ENCODE data around the gene SH3GLB2. TPM values are rescaled to one million over a fixed set of nuclear protein-coding genes. Genes with fewer than 3 reads are reported as not detected.

The SH3GLB2 gene
- total and polyA plus RNA-seq, 2 experiments from 2014 or later: 27.7 to 57.3 TPM

- Histone ChIP-seq H2AFZ (no peak overlapping the region), H3K9ac (no peak overlapping the region), H3K4me1 (ENCODE audit: insufficient read depth) (peaks cover 4% of the 10 kb centered on the region; the same call in 1 of the 2 replicates), H3K79me2 (ENCODE audit: insufficient read depth) (no peaks in the 10 kb centered on the region), H3K27ac (no peak overlapping the region), H3K4me3 (no peak overlapping the region), H3K27me3 (replicated peaks; ENCODE audit: insufficient read depth) (no peaks in the 10 kb centered on the region), H3K36me3 (ENCODE audit: low read depth) (peaks cover 6% of the 10 kb centered on the region; the same call in 1 of the 2 replicates), H3F3A (ENCODE audit: insufficient read depth) (no peaks in the 10 kb centered on the region), H3K9me2 (ENCODE audit: insufficient read depth) (no peaks in the 10 kb centered on the region), H3K4me2 (ENCODE audit: unreplicated experiment) (no peak overlapping the region), H3K9me3 (ENCODE audit: low read depth) (no peaks in the 10 kb centered on the region), H4K20me1 (ENCODE audit: insufficient read depth) (no peaks in the 10 kb centered on the region)
- in situ Hi-C loops (cut with MboI): no loop called here
- 99% methylated on average over 8 of the region's 8 CpGs for WGBS, 2 experiments (ENCODE audit: low coverage in 1 of 2, low lambda C conversion rate in 2 of 2, missing lambda C conversion rate in 2 of 2)
- TF ChIP-seq EZH2phosphoT487 (IDR thresholded peaks at IDR 0.05; ENCODE audit: insufficient read depth, low read depth) (no peak), EZH2 (IDR thresholded peaks at IDR 0.05; ENCODE audit: insufficient read depth, poor library complexity, severe bottlenecking) (no peak)
- DNase-seq: no peak
Measured at GRCh38 chr9:129064499-129064908, 36.4 kb upstream of the SH3GLB2 start.

GRCh38 chr9:129063061-129063460 is 34.9 kb upstream of the SH3GLB2 start:
- no peak overlapping the region for H3K4me3 ChIP-seq
- H3F3A ChIP-seq (ENCODE audit: insufficient read depth): no peaks in the 10 kb centered on the region
- H3K27me3 ChIP-seq (replicated peaks; ENCODE audit: insufficient read depth): no peaks in the 10 kb centered on the region
- peaks cover 6% of the 10 kb centered on the region; the same call in 1 of the 2 replicates for H3K36me3 ChIP-seq (ENCODE audit: low read depth)
- no peaks in the 10 kb centered on the region for H3K79me2 ChIP-seq (ENCODE audit: insufficient read depth)
- H3K9ac ChIP-seq: no peak overlapping the region
- no peaks in the 10 kb centered on the region for H3K9me2 ChIP-seq (ENCODE audit: insufficient read depth)
- H3K9me3 ChIP-seq (ENCODE audit: low read depth): no peaks in the 10 kb centered on the region
- H3K4me2 ChIP-seq (ENCODE audit: unreplicated experiment): no peak overlapping the region
- H4K20me1 ChIP-seq (ENCODE audit: insufficient read depth): no peaks in the 10 kb centered on the region
- peaks cover 10% of the 10 kb centered on the region for H3K4me1 ChIP-seq (ENCODE audit: insufficient read depth)
- H2AFZ ChIP-seq: no peak overlapping the region
- TF ChIP-seq EZH2phosphoT487 (IDR thresholded peaks at IDR 0.05; ENCODE audit: insufficient read depth, low read depth): no peak
- TF ChIP-seq EZH2 (IDR thresholded peaks at IDR 0.05; ENCODE audit: insufficient read depth, poor library complexity, severe bottlenecking): no peak
- in situ Hi-C loops (cut with MboI): no loop called here
- DNase-seq: no peak
- H3K27ac ChIP-seq: no peak overlapping the region
- WGBS, 2 experiments (ENCODE audit: low coverage in 1 of 2, low lambda C conversion rate in 2 of 2, missing lambda C conversion rate in 2 of 2): 84 to 90% methylated on average over 6 to 9 of the region's 9 CpGs

GRCh38 chr9:129060991-129061390 is 32.9 kb upstream of the SH3GLB2 start:
- H3K4me1 ChIP-seq (ENCODE audit: insufficient read depth): peaks cover 10% of the 10 kb centered on the region
- in situ Hi-C loops (cut with MboI): no loop called here
- no peak overlapping the region for H3K4me2 ChIP-seq (ENCODE audit: unreplicated experiment)
- H2AFZ ChIP-seq: no peak overlapping the region
- no peaks in the 10 kb centered on the region for H3K9me2 ChIP-seq (ENCODE audit: insufficient read depth)
- no peaks in the 10 kb centered on the region for H4K20me1 ChIP-seq (ENCODE audit: insufficient read depth)
- no peaks in the 10 kb centered on the region for H3K9me3 ChIP-seq (ENCODE audit: low read depth)
- H3K4me3 ChIP-seq: no peak overlapping the region
- H3K9ac ChIP-seq: no peak overlapping the region
- DNase-seq: no peak
- no peaks in the 10 kb centered on the region for H3K27me3 ChIP-seq (replicated peaks; ENCODE audit: insufficient read depth)
- H3F3A ChIP-seq (ENCODE audit: insufficient read depth): no peaks in the 10 kb centered on the region
- H3K27ac ChIP-seq: no peak overlapping the region
- H3K36me3 ChIP-seq (ENCODE audit: low read depth): peaks cover 6% of the 10 kb centered on the region; the same call in 1 of the 2 replicates
- 94% methylated on average over 8 to 12 of the region's 12 CpGs for WGBS, 2 experiments (ENCODE audit: low coverage in 1 of 2, low lambda C conversion rate in 2 of 2, missing lambda C conversion rate in 2 of 2)
- H3K79me2 ChIP-seq (ENCODE audit: insufficient read depth): no peaks in the 10 kb centered on the region
- no peak for TF ChIP-seq EZH2phosphoT487 (IDR thresholded peaks at IDR 0.05; ENCODE audit: insufficient read depth, low read depth)
- TF ChIP-seq EZH2 (IDR thresholded peaks at IDR 0.05; ENCODE audit: insufficient read depth, poor library complexity, severe bottlenecking): no peak

DNA sequence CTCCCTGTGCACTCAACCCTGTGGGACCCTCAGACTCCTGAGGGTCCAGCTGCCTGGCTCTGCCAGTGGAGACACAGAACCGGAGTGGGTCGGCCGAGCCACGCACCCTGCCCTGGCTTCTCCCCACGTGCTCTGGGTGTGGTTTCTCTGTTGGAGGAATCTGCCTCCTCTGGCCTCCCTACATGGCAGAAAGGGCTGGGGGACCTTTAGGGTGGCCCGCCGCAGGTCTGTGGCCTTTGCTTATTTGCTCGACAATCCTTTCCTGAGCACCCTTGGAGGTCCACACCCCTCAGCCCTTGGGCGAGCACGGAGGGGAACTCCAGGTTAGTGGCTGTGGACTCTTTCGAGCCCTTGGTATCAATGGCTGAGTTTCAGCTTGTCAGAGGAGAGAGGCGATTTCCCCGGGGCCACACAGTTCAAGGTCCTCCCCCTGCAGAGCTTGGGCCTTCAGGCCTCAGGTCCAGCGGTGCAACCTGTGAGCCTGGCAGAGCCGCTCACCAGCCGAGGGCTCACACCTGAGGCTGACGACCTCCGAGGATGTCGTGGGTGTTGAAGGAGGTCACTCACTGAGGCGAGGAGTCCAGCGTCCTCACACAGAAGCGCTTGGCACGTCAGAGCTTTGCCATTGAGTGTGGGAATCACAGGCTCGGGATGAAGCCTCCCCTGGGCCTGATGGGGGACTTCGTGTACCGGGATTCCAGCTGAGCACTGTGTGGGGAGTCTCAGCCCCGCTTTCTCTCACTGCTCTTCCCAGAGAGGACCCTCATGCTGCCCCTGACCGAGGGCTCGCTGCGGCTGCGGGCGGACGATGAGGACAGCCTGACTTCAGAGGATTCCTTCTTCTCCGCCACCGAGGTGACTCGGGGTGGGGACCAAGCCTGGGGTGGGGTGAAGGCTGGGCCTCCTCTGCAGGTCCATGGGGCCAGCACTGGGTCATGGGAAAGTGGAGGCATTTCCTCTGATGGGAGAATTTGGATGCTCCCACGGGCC is 32.0 kb upstream of the SH3GLB2 start:
- TF ChIP-seq EZH2 (IDR thresholded peaks at IDR 0.05; ENCODE audit: insufficient read depth, poor library complexity, severe bottlenecking): no peak
- TF ChIP-seq EZH2phosphoT487 (IDR thresholded peaks at IDR 0.05; ENCODE audit: insufficient read depth, low read depth): no peak
- H3K27me3 ChIP-seq (replicated peaks; ENCODE audit: insufficient read depth): no peaks in the 10 kb centered on the region
- H3K9ac ChIP-seq: no peak overlapping the region
- peaks cover 5% of the 10 kb centered on the region; the same call in 1 of the 2 replicates for H3K36me3 ChIP-seq (ENCODE audit: low read depth)
- no peaks in the 10 kb centered on the region for H3K9me2 ChIP-seq (ENCODE audit: insufficient read depth)
- WGBS, 2 experiments (ENCODE audit: low coverage in 1 of 2, low lambda C conversion rate in 2 of 2, missing lambda C conversion rate in 2 of 2): 93 to 94% methylated on average over 31 to 37 of the region's 37 CpGs
- H2AFZ ChIP-seq: no peak overlapping the region
- no peak overlapping the region for H3K4me2 ChIP-seq (ENCODE audit: unreplicated experiment)
- no peaks in the 10 kb centered on the region for H4K20me1 ChIP-seq (ENCODE audit: insufficient read depth)
- no peaks in the 10 kb centered on the region for H3K9me3 ChIP-seq (ENCODE audit: low read depth)
- H3K79me2 ChIP-seq (ENCODE audit: insufficient read depth): no peaks in the 10 kb centered on the region
- no peak overlapping the region for H3K4me3 ChIP-seq
- in situ Hi-C loops (cut with MboI): no loop called here
- no peak for DNase-seq
- H3F3A ChIP-seq (ENCODE audit: insufficient read depth): no peaks in the 10 kb centered on the region
- no peak overlapping the region for H3K27ac ChIP-seq
- peaks cover 10% of the 10 kb centered on the region for H3K4me1 ChIP-seq (ENCODE audit: insufficient read depth)

All from GM23248 (cell line).